Stimulated activated CD4-positive, alpha-beta T cell treated with anti-CD3 and anti-CD28 coated beads, Interleukin-15, amount 100 ng/mL, for 48 hours (primary cell): ENCODE data around the gene SEMA4D.

ENCODE experiments used
- DNase-seq, 2 donors: peaks; one replicate each; pipeline ENCODE4 v3.0.0-alpha.2; 2020; ENCODE audit warnings: low read depth in 2 of 2

SEMA4D gene

GRCh38 chr9:89412951-89413350 lies 85.0 kb downstream of the SEMA4D start:
- DNase-seq, result no peak

- no peak for DNase-seq
Measured at GRCh38 chr9:89412541-89412940, 85.4 kb downstream of the SEMA4D start.

DNA sequence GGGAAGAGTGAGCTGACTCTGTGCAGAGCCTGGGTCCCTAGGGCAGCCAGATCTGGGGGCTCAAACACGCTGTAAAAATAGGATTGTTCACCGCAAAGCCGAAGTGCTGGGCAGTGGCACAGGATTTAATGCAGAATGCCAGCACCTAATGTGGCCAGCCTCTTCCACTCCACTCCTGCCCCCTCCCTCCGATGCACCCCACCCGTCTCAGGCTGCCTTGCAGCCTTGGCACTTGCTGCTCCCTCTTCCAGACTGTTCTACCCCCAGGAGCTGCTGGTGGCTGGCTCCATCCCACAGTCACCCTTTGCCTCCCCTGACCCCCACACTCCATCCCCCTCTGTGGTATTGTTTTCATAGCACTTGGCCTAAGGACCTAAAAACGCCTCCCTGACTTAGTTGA lies 86.2 kb downstream of the SEMA4D start:
- DNase-seq, result no peak

DNA sequence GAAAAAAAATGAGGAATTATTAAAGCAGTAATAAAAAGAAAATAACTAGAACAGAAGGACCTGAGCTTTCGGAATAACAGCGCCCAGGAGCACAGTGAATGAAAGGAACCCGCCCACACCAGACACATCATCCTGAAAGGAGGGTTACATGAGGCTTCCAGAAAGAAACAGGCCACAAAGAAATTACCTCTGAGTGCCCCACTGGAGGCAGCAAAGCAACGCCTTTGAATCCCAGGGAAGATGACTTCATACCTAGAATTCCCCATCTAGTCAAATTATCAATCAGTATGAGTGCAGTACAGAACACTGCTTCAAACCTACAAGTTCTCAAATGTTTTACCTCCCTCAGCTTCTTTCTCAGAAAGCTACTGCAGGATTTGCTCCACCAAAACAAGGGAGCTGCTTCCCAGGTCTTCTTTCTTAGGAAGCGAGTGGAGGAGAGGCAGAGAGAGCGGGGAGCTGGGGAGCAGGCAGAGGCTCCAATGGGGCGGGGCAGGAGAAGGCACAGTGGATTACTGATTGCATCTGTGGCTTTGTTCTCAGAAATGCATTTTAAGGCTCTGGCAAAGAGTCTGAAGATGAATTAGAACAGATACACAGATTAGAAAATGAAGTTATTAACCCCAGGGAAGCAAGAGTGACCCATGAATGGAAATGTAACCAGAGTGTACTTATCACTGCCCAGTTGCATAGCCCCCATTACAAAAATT lies 87.1 kb downstream of the SEMA4D start:
- DNase-seq, result peak; percentile 67 to 73

DNA sequence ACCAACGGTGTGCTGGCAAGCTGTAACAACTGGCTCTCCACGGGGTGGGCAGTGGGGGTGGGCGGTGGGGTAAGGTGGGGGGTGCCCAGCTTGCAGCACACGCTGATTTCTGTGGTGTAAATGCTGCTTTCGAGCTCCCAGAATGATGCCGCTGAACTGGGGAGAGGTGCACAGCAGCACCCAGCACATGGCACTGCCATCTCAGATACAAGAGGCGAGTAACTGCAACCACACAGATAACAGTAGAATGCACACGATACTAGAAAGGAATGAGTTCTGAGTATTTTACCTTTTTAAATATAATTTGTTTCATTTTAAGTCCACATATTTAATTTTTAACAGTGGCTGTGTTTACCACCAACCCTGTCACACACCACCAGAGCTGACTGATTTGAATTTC lies 87.9 kb downstream of the SEMA4D start:
- no peak for DNase-seq

DNA sequence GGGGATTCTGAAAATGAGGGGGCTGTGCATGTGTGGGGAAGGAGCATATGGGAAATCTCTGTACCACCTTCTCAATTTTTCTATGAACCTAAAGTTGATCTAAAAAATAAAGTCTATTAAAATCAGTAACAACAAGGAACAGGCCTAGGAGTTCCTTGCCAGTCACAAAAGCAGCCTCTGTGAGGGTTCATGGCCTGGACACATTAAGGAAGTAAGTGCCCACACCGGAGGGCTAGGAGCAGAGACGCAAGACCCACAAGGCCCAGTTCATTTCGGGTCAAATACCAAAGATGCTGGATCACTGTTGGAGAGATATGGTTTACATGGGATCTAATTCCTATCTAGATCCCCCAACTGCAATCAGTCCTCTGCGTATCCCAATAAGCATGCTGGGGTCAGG lies 88.4 kb downstream of the SEMA4D start:
- DNase-seq, result no peak

DNA sequence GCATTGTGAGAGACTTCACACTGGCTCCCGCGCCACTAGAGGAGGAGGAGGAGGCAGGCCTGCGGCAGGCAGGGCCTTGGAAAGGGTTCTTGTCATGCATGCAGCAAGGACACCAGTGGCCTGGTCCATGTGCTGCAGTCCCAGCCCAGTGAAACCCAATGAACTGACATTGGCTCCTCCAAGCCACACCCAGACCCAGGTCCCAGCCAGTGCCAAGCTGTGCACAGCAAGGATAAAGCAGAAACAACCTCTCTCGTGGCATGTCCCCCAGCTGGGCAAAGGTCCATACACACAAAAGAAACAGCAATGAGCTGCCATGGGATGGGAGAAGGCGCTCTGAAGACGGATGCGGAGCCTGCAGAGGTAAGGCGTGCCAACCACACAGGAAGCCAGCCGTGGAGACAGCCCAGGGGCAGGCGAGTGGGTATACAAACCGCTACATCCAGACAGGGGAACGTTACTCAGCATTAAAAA lies 89.2 kb downstream of the SEMA4D start:
- DNase-seq, result peak in 1 of 2 donors; percentile 45

- no peak for DNase-seq
Measured at GRCh38 chr9:89407070-89407469, 90.8 kb downstream of the SEMA4D start.

- DNase-seq, result no peak
Measured at GRCh38 chr9:89405826-89406225, 92.1 kb downstream of the SEMA4D start.

DNA sequence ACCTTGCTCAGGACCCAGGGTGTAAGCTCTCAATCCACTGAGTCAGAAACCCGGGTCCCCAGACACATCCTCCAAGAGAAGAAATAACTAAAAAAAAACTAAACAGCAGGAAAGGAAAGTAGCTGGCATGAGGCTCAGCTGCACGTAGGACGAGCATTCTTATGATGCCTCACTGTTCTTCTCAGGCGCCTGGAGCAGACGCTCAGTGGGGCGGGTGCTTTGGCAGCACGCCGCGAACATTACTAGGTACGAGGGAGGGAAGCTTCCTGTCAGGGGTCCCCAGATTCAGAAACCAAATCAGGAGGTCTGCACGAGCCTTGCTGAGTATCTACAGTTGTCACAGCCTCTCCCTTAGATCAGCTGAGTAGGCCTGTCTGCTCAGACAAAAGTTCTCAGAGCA lies 93.8 kb downstream of the SEMA4D start:
- DNase-seq, result no peak

DNA sequence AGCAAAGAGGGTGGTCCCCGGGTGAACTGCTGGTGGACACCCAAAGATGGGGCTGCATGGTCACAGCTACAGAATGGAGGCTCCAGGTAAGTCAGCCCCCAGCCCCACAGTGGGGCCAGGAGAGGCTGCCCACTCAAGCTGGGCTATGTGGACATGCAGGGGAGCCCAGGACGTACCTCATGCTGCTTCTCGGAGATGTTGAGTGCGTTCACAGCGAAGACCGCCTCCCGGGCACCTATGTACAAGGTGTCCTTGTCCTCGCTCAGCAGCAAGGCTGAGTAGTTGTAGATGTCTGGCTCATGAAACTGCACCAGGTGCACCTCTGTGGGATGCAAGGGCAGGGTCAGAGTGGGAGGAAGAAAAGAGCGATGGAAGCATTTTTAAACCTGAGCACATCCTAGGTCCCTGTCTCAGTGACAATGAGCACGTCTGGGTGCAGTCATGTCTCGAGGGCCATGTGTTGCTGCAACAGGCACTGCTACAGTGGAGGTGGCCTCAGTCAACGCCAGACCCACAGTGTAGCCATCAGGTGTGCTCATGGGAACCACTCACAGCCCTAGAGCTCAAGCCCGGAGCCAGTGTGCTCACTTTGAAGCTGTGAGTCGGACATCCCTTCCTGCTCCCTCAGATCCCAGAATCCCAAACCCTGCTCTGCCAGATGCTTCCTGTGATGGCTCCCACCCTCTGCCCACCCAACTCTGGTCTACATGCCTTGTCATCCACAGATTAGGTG lies 95.1 kb downstream of the SEMA4D start:
- no peak for DNase-seq

DNA sequence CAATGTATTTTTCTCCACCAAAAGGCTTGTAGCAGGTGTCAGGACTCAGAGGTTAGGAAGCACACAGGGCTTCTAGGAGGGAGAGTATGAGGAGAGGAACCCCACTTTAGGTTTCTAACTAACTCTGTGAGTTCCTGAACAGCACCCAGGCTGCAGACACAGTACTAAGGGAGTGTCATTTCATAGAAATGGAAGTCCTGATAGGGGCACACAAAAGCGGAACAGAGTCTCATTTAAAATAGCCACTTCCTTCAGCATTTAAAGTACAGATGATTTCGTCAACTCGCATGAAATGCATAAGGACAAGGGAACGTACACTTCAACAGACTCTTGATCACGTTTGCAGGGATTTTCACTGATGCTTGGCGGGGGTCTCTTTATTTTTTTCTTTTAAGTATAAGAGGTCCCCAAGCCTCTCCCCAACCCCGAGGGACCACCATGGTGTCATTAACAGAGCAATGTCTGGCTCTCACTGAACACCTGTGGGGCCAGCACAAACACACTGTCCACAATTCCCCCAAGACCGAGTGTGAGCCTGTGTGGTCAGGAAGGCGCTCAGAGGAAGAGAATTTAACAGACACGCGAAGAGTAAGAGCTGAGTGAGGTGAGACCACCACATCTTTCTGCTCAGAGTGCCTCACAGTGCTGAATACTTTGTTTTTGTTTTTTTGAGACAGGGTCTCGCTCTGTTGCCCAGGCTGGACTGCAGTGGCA lies 97.4 kb downstream of the SEMA4D start:
- no peak for DNase-seq

GRCh38 chr9:89398621-89399020 lies 99.3 kb downstream of the SEMA4D start:
- DNase-seq, result no peak

- no peak for DNase-seq
Measured at GRCh38 chr9:89397471-89397870, 100.4 kb downstream of the SEMA4D start.

DNA sequence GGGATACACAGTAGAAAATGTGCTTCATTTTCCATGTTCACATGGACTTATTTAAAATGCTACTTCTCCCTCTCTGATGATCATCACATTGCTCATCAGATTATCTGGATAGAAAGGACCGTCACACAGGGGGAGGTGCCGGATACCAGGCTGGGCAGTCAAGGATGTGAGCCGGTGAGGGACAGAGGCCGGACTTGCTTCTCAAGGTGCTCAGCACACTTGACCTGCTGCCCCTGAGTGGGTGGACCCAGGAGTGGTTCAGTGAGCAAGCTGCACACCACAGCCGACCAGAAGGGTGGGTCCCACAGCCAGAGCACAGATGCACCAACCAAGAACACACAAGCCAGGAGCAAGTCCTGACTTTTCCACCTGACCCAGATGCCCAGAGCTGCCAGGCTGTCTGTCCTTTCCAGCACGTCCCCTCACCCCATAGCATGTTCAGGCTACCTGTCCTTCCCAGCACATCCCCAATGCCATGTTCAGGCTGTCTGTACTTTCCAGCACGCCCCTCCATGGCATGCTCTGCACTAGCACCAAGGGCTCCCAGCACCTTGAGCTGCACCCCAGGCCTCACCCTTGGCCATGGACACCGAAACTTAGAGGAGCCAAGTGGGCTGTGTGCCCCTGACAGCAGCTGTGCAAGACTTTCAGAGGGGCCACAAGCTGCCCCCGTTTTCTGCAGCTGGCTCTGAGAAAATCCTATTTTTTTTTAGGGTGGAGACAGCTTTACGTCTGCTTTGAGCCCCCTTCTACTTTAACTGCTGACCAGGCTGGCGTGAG lies 101.8 kb downstream of the SEMA4D start:
- DNase-seq, result no peak

DNA sequence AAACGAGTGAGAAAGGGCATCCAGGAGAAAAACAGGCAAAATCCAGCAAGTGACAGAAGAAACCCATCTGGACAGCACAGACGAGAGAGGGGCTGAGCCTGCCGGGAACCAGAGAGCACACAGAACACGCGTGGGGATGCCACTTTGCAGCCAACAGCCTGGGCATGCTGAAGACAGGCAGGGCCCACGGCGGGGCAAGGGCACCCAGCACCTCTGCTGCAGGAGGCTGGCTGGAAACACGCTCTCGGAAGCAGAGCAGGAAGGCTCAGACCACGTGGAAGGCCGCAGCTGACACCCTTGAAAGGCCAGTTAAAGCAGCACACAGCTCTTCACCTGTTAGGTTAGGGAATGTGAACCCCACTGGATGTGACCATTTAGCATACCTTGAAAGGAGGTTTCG lies 103.5 kb downstream of the SEMA4D start:
- no peak for DNase-seq

DNA sequence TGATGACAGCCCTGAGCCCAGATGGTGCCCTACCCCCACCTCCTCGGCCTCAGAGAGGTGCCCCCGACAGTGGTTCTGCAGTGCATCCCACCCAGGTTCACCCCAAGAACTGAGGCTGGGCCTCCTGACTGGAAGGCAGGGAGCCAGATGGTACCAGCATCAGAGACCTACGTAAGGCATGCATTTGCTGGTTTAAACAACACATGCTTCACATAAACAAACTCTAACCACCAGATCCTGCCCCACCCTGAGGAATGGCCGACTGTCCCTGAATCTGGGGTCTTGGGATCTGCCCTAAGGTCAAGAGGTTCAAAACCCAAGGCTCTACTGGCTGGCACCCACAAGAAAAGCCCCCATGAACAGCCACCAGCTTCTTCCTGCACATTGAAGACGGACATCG lies 106.3 kb downstream of the SEMA4D start:
- DNase-seq, result no peak

DNA sequence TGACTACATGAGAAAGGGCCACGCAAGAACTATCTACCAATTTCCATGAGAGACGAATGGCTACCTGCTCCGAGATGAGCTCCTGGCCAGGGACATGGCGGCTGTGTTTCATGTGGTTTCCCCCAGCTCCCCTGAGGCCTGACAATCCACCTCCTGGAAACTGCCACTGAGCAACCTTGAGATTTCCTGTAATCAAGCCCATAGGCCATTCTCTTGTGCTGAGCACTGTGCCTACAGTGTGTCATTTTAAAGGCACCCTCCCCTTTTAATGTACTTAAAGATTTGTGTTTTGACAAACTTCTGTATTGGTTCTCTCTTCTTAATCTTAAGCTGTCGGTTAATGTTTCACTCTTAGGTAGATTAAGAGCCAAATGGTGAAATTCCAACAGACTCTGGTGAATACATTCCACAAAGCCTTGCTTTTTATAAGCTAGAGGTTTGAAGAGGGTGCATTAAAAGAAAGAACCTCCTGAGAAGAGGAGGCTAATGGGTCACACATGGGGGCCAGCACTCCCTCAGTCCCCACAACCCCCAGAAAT lies 107.3 kb downstream of the SEMA4D start:
- DNase-seq, result no peak

DNA sequence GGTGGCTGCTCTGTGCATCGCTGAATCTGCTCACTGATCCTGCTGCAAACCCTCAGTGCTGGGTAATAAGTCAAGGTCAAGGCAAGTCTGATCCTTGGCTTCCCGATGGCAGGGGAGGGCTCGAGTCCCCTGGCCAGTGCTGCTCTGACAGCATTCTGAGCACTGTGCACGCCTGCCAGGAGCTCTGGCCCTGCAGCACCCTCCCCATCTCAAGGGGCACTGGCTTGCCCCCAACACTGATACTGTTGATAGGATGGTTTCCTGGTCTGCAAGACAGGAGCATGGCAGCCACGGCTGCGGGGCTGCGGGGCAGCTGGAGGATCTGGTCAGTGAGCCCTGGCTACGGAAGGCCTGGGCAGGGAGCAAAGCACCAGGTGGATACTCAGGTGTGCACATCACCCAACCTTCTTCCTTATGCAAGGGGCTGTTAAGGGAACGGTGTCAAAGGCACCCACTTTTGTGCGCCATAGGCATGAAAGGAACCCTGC lies 107.8 kb downstream of the SEMA4D start:
- DNase-seq, result no peak

- no peak for DNase-seq
Measured at GRCh38 chr9:89388868-89389177, 109.1 kb downstream of the SEMA4D start.

DNA sequence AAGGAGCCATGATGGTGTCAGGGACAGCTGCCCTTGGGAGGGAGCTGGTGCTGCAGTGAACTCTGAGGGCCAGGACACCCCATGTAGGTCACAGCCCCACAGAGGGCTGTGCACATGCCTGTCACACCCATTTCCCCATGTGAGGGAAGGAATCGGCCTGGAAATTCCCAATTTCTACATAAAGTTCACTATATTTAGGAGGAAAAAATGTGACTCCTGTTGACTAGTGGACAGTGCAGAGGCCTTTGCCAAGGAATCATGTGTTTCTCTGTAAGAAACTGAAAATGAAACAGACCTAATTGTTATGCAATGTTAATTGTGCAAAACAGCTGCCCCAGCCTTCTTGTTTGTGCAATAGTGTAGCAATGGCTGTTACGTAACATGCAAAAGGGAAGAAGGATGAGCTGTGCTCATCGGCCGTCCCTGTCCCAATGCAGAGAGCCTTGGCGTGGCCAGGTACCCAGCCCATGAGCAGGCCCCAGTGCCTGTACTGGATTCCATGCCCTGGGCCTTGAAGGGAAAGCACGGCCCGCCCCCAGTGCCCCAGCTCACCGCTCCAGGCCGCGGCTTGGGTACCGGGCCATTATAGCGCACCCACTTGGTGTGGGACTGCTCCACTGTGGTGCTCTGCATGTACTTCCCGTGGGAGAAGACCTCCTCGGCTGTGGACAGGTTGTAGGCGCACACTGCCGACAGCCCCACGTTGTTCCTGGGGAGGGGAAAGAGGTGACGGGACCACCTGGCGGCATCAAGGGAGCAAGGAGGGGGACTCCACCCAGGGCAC lies 109.6 kb downstream of the SEMA4D start:
- DNase-seq, result no peak
